Fibroblast of skin of left quadriceps (primary cell): ENCODE results near the gene CYBC1.

ENCODE experiments used
- DNase-seq, 2 experiments: peaks; one replicate each; pipeline ENCODE4 v3.0.0-alpha.2; 2013; ENCODE audit warnings: low read depth in 2 of 2

CYBC1 gene

DNA sequence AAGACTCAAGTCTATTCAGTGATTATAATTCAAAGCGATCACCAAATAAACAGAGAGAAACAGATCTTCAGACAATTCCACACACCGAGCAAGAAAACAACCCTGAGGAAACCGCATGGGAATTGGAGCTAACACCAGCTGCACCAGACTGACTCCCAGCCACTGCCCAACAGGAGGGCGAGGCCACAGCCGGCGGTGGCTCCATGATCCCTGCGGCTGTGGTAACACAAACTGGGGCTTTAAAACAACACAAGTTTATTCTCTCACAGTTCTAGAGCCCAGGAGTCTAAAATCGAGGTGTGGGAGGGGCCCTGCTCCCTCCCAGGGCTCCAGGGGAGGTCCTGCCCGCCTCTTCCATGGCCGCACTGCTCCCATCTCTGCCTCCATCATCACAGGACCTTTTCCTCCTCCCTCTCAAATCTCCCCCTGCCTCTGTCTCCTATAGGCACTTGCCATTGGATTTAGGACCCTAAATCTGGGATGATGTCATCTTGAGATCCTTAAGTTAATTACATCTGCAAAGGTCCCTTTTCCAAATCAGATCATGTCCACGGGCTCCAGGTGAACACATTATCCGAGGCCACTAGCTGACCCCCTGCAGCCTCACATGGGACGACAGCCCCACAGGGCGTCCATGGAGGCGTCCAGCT is 42.1 kb downstream of the CYBC1 start:
- no peak for DNase-seq

DNA sequence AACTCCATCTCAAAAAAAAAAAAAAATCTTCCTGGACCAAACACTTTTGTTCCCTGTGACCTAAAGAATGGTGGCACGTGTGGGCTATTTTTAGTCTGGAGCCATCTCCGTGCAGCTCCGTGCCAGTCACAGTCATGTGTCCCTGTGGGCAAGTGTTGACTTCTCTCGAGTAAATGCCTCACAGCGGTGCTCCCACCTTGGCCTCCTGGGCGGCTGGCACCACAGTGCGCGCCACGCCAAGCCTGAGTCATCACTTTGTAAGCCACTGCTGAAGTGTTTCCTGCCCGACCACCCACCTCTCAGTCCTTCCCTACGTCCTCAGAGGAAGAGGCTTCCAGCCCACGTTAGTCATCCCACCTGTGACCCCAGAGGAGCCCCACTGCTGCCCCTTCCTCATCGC is 43.3 kb downstream of the CYBC1 start:
- DNase-seq = no peak

DNA sequence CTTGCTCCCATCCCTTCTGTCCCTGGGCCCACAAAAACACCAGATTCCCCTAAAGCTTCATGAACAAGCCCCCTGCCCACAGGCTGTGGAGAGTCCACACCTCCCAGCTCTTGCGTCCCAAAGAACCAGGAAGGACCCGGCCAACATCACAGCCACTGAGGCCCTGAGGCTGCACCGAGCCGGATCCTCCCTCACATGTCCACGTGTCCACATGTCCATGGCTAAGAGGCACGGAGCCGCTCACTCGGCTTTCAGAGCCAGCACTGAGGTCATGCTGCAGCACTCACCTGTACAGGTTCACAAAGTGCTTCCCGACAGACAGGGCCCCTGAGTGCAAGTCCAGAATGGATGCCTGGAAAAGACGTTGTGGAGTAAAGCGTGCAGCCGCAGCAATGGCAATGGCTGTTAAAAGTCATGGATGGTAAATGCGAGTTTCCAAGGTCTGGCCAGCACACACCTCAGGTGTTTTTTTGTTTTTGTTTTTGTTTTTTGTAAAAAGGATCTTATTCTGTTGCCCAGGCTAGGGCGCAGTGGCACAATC is 44.4 kb downstream of the CYBC1 start:
- DNase-seq = no peak

DNA sequence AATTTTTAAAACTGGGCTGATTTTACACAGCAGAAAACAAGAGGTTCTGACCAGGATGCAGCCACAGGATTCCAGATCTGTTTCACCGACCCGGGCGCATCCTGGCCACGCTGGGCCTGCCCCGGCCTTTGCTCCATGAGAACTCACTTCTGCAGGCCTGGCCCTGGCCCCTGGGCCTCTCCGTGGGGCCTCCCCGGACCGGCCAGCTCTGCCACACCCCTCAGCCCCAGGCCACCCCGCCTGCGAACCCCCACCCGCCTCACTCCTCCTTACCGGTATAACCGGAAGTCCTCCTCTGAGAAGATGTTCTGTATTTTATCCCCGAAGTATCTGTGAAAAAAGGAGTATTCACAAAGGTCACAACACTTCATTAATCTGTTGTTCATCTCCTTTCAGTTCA is 45.5 kb downstream of the CYBC1 start:
- DNase-seq = no peak

DNA sequence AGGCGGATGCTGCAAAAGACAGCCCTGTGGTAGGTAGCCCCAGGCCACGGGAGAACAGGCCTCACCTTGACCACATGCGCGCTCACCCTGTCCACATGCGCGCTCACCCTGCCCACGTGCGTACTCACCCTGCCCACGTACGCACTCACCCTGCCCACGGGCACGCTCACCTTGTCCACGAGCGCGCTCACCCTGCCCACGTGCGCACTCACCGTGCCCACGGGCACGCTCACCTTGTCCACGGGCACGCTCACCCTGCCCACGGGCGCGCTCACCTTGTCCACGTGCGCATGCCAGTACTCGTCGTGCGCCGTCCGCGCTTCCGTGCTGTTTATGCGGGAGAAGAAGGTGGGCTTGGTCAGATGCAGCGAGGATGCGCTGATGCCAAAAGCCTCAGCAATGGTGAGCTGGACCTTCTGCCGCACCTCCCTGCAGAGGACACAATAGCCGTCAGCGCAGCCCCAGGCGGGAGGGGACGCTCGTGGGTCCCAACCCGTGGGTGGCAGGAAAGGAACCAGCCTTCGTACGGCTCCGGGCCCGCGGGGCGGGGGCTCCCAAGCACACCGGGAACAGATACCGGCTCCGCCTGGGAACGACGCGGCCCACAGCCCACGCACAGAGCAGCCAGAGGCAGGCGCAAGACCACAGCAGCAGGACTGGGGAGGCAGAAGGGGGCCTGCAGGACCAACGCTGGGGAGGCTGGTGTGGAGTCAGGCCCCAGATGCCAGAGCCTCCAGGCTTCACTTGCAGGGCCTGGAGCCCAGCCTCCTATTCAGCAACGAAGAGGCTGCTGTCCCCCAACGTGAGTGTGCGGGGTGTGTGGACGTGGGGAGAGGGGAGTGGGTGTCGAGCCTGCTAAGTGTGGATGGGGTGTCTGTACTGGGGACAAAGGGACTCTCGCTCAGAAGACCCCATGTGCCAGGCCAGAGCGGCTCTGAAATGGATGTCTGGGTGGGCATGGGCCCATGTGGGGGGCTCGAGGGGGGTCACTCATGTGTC is 46.6 kb downstream of the CYBC1 start:
- DNase-seq = no peak

DNA sequence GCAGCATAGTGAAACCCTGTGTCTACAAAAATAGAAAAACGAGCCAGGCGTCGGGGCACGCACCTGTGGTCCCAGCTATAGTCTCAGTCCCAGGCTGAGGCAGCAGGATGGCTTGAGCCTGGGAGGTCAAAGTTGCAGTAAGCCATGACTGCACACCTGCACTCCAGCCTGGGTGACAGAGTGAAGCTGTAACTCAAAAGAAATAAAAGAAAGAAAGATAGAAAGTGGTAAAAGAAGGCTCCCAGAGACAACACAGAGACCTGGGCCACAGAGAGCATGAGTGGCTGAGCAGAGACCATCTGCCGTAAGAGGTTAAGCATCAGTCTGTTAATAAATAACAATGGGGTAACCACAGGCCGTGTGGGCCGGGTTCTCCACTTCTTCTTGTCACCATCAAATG is 47.7 kb downstream of the CYBC1 start:
- no peak for DNase-seq

DNA sequence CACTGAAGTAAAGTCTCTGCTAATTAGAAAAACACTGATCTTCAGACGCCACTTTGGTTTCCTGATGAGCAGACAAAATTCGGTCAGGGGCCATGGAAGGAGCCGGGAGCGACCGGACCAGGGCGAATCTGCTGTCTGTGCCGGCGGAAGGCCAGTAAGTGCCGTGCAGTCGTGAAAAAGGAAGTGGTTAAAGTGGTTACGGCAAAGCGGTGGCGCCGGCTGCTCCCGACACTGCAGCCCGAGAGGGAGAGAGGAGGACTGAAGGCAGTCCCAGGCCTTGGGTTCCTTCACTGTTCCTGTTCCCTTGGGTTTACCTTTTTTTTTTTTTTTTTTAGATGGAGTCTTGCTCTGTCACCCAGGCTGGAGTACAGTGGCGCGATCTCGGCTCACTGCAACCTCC is 49.7 kb downstream of the CYBC1 start:
- no peak for DNase-seq

DNA sequence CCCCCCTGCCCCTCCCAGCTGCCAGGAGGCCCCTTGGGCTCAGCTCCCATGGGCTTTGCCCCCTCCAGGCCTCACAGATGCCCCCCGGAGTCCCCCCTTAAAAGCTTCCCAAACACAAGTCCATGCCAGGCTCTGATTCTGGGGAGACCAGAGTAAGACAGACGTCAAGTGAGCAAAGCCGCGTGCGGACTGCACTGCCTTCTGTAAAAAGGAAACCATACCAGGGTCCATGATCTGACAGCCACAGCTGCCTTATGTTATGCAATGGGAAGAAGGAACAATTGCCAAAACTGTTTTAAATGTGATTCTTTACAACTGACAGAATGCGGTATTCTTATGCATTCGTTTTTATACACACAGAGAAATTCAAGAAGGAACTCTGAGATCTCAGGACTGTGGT is 50.3 kb downstream of the CYBC1 start:
- DNase-seq = peak; percentile 19 to 25

DNA sequence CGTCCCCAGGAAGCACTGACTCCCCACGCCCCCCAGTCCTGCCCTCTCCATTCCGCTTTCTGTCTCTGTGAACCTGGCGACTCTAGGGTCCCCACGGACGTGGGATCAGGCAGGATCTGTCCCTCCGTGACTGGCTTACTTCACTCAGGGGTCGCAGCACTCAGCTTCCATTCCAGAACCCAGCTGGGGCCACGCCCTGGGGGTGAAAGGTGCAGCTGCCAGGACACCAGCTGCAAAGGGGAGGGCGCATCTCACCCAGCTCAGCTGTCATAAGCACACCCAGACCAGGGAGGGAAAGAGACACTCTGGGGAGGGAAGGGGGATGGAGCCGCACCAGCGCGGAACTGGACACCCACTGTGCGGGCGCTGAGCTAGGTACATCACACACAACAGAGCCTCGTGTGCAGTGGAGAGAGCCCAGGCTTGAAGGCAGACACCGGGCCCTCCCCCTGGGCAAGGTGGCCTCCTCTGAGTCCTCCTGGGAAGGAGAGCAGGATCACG is 50.9 kb downstream of the CYBC1 start:
- DNase-seq = no peak

DNA sequence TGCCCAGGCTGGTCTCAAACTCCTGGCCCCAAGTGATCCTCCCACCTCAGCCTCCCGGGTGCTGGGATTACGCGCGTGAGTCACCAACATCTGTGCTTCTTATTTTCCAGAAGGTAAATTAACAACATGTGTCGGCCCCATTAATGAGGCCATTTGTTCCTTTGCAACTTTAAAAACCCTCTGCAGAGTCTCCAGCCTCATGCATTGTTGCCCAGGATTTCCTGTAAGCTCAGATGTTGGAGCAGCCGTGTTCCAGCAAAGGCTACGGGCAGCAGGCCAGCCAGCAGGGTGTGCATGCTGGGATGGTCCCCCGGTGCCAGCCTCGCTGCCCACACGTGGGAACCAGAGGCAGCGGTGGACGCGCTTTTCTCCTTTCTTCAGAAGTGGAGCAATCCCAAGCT is 51.5 kb downstream of the CYBC1 start:
- DNase-seq = peak; percentile 94 to 95

DNA sequence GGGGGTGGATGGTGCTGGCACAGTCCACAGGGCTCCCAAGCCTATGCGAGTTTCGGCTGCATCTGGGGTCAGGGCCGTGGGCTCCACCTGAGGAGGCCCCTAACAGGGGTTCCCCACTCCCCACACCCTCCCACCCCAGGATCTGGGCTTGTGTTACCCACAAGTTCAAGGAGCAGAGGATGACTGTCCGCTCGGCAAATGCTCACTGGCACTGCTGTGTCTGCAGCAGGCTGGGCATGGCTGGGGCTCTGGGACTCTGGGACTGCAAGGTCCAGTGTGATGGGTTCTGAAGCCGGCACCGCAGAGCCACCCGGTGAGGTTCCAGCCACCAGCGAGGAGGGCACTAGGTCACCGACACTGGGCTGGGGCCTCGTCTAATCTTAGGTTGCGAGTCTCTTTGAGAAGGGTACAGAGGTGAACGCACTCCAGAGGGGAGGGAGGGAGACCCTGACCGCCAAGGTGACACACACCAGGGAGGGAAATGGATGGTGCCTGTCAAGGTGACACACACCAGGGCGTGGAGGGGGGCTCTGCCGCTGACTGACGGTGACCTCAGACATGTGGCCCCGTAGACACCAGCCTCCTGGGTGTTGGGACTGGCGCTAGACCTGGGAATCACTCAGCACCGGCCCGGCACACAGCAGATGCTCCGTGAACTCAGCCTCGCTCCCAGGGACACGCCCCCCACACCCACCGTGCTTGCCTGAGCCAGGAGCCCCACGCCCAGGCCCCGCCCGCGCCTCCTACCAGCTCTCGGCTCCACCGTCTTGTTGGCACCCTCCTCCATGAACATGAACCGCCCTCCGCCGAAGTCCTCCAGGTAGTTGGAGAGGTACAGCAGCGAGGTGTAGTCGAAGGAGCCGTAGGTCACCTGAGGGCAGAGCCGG is 52.9 kb downstream of the CYBC1 start:
- no peak for DNase-seq

DNA sequence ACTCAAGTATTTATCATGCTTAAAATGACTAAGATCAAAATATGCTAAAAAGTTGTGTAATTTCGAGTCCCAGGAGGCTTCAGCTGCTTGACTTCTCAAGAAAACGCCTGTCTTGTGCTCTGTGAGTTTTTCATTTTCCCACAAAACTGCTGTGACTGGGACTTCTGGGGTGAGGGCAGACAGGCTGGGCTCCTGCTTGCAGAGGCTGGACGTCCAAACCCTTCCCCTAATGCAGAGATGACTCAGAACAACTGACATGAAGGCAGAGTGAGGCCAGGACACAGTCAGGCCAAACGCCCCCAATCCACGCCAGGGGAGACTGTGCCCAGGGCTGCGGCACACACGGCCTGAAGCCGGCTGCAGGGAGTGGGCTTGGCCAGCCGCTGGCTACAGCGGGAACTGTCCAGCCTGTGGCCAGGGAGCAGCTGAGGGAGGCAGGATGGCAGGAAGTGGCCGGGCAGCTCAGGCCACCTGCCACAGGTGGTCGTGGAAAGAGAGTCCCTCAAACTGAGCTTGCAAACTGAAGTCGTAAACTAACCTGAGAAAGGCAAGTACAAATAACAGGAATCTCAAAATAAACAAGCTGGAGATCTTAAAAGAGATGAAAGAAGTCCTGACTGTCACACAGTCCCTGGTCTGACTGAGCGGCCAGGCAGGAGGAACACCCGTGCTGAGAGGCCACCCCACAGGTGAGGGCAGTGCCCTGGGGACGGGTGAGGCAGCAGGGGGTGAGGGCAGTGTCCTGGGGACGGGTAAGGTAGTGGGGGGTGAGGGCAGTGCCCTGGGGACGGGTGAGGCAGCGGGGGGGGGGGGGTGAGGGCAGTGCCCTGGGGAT is 53.7 kb downstream of the CYBC1 start:
- DNase-seq = peak; percentile 98

DNA sequence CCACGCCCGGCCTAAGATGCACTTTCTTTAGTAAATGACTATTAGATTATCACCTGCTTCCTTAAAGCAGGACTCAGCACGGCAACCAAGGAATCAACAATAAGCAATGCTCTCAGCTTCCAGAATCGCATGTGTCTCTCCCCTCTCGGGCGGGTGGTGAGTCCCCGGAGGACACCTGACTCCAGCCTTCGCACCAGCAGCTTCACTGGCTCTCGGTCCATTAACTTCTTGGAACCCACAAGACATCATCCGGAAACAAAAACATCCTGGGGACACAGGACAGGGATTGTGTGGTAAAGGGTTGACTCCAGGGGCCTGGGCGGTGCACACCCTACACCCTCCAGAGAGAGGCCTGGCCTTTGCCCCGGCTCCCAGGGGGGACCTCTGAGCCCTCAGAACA is 56.3 kb downstream of the CYBC1 start:
- DNase-seq = no peak

DNA sequence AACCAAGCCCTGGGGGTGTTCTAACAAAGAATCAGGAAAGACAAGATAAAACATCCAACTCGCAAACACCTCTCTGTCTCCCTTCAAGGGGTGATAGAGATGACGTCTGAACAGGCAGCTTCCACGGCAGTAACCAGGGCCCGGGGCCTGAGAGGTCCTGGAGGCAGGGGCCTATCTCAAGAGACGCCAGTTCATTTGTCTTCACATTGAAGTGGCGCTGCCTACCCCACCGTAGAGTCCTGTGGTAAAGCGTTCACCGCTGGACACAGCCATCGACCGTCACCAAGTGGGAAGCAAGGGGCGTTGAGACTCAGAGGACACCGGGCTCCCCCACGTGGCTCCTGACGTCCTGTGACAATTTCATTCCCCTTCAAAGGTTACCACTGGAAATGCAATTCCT is 57.6 kb downstream of the CYBC1 start:
- DNase-seq = no peak
